Mesenchymal stem cell (in vitro differentiated cells and primary cell): ENCODE measurements around the gene VIT.

Source experiments
- DNase-seq: peaks from one replicate; pipeline ENCODE4 v3.0.0-alpha.2; 2013
- H2AFZ ChIP-seq: one replicate; pipeline ENCODE4 v1.6.1; 2013; ENCODE audit warnings: low read depth, mild to moderate bottlenecking, control low read depth, inconsistent platforms, low read length, moderate library complexity
- H2AK5ac ChIP-seq: 2 replicates; pipeline ENCODE4 v1.6.1; 2013; ENCODE audit warnings: low read length, moderate library complexity, mild to moderate bottlenecking, inconsistent platforms; ENCODE audit not compliant: severe bottlenecking
- H2BK120ac ChIP-seq: one replicate; pipeline ENCODE4 v1.6.1; 2013; ENCODE audit warnings: low read depth, mild to moderate bottlenecking, inconsistent platforms, low read length, moderate library complexity
- H2BK12ac ChIP-seq, 2 experiments: one replicate each; pipeline ENCODE4 v1.6.1; 2013; ENCODE audit warnings: inconsistent platforms in 2 of 2, low read length in 2 of 2, mild to moderate bottlenecking in 2 of 2, moderate library complexity in 2 of 2, control low read depth in 1 of 2
- H2BK15ac ChIP-seq: one replicate; pipeline ENCODE4 v1.6.1; 2013; ENCODE audit warnings: mild to moderate bottlenecking, low read depth, inconsistent platforms; ENCODE audit not compliant: poor library complexity, severe bottlenecking
- H2BK5ac ChIP-seq: 2 replicates; pipeline ENCODE4 v1.6.1; 2013; ENCODE audit warnings: low read depth, mild to moderate bottlenecking, low read length, control low read depth, inconsistent platforms; ENCODE audit not compliant: poor library complexity, severe bottlenecking
- H3K14ac ChIP-seq, 2 experiments: one replicate each; pipeline ENCODE4 v1.6.1; 2013; ENCODE audit warnings: inconsistent platforms in 2 of 2, low read length in 2 of 2, control low read depth in 1 of 2, mild to moderate bottlenecking in 1 of 2, moderate library complexity in 1 of 2
- H3K18ac ChIP-seq, 2 experiments: one replicate each; pipeline ENCODE4 v1.6.1; 2013; ENCODE audit warnings: inconsistent platforms in 2 of 2, low read length in 2 of 2, control low read depth in 1 of 2, low read depth in 1 of 2, mild to moderate bottlenecking in 1 of 2
- H3K23ac ChIP-seq, 2 experiments: one replicate each; pipeline ENCODE4 v1.6.1; 2013; ENCODE audit warnings: inconsistent platforms in 2 of 2, low read length in 2 of 2, mild to moderate bottlenecking in 2 of 2, moderate library complexity in 2 of 2, control low read depth in 1 of 2
- H3K27ac ChIP-seq: 2 replicates; pipeline ENCODE4 v1.5.1; 2013; ENCODE audit warnings: mild to moderate bottlenecking, moderate library complexity, low read length, control low read depth, inconsistent platforms; ENCODE audit not compliant: poor library complexity, severe bottlenecking
- H3K27me3 ChIP-seq, 2 experiments: 2 replicates each; pipeline versions ENCODE4 v1.6.1 to v1.7.0; 2013; ENCODE audit warnings: low read length in 2 of 2, mild to moderate bottlenecking in 2 of 2, moderate library complexity in 2 of 2, control low read depth in 1 of 2, inconsistent platforms in 1 of 2; ENCODE audit not compliant: control insufficient read depth in 1 of 2, insufficient read depth in 1 of 2
- H3K36me3 ChIP-seq, 2 experiments: 2 replicates each; pipeline versions ENCODE4 v1.6.1 to v1.7.0; 2013; ENCODE audit warnings: low read length in 2 of 2, control low read depth in 1 of 2, inconsistent platforms in 1 of 2, low read depth in 1 of 2, mild to moderate bottlenecking in 1 of 2; ENCODE audit not compliant: insufficient read depth in 2 of 2, control insufficient read depth in 1 of 2
- H3K4ac ChIP-seq, 2 experiments: one replicate each; pipeline ENCODE4 v1.6.1; 2013; ENCODE audit warnings: inconsistent platforms in 2 of 2, low read length in 2 of 2, mild to moderate bottlenecking in 2 of 2, moderate library complexity in 2 of 2, control low read depth in 1 of 2, low read depth in 1 of 2
- H3K4me1 ChIP-seq: 2 replicates; pipeline ENCODE4 v1.6.1; 2013; ENCODE audit warnings: low read depth, low read length, control low read depth; ENCODE audit not compliant: control insufficient read depth, insufficient read depth
- H3K4me2 ChIP-seq: 2 replicates; pipeline ENCODE4 v1.6.1; 2013; ENCODE audit warnings: low read length, mild to moderate bottlenecking, inconsistent platforms; ENCODE audit not compliant: poor library complexity, severe bottlenecking
- H3K4me3 ChIP-seq, 2 experiments: 2 replicates each; pipeline versions ENCODE4 v1.5.1 to v1.7.0; 2013; ENCODE audit warnings: low read length in 2 of 2, mild to moderate bottlenecking in 2 of 2, control low read depth in 1 of 2, low read depth in 1 of 2; ENCODE audit not compliant: insufficient read depth in 1 of 2
- H3K79me1 ChIP-seq: replicated peaks from 2 replicates; pipeline ENCODE4 v1.6.1; 2013; ENCODE audit warnings: mild to moderate bottlenecking, control low read depth, low read length, inconsistent platforms; ENCODE audit not compliant: poor library complexity, severe bottlenecking
- H3K9ac ChIP-seq: 2 replicates; pipeline ENCODE4 v1.7.0; 2013; ENCODE audit warnings: mild to moderate bottlenecking, low read length, moderate library complexity
- H3K9me3 ChIP-seq: 2 replicates; pipeline ENCODE4 v1.7.0; 2013; ENCODE audit warnings: mild to moderate bottlenecking, low read length; ENCODE audit not compliant: control insufficient read depth
- H4K8ac ChIP-seq: one replicate; pipeline ENCODE4 v1.6.1; 2013; ENCODE audit warnings: inconsistent platforms, mild to moderate bottlenecking, low read length, moderate library complexity
- H4K91ac ChIP-seq: one replicate; pipeline ENCODE4 v1.6.1; 2013; ENCODE audit warnings: mild to moderate bottlenecking, low read length, inconsistent platforms
- whole genome bisulfite sequencing: methylation state at CpG from one replicate; pipeline ENCODE4 v1.1.7; 2013; ENCODE audit warnings: mixed read lengths; 5-methylcytosine and 5-hydroxymethylcytosine counted together

VIT gene

GRCh38 chr2:36854241-36854640, 157.7 kb downstream of the VIT start:
- DNase-seq: no peak
- Histone ChIP-seq H3K4me2 (no peak overlapping the region), H3K4ac (no peak overlapping the region), H3K9ac (no peak overlapping the region), H2BK120ac (no peak overlapping the region), H2BK15ac (no peak overlapping the region), H2BK12ac (no peak overlapping the region), H3K4me1 (no peaks in the 10 kb centered on the region), H3K23ac (no peak overlapping the region), H3K27me3 (no peaks in the 10 kb centered on the region), H3K9me3 (no peaks in the 10 kb centered on the region), H4K91ac (no peak overlapping the region), H2AK5ac (no peak overlapping the region), H3K4me3 (no peak overlapping the region), H2AFZ (no peak overlapping the region), H3K18ac (no peak overlapping the region), H3K14ac (no peak overlapping the region), H3K27ac (no peak overlapping the region), H2BK5ac (no peak overlapping the region), H3K79me1 (no peaks in the 10 kb centered on the region), H3K36me3 (peaks cover 3 to 77% of the 10 kb centered on the region in 2 experiments), H4K8ac (no peak overlapping the region)
- WGBS: 100% methylated on average over 2 of the region's 2 CpGs

GRCh38 chr2:36855429-36855828, 158.9 kb downstream of the VIT start:
- H4K91ac ChIP-seq: no peak overlapping the region
- no peak overlapping the region for H3K27ac ChIP-seq
- no peaks in the 10 kb centered on the region for H3K27me3 ChIP-seq
- H2AFZ ChIP-seq: no peak overlapping the region
- no peak overlapping the region for H3K14ac ChIP-seq
- H2BK12ac ChIP-seq: no peak overlapping the region
- no peak overlapping the region for H4K8ac ChIP-seq
- H3K9ac ChIP-seq: no peak overlapping the region
- H3K9me3 ChIP-seq: no peaks in the 10 kb centered on the region
- no peak for DNase-seq
- no peak overlapping the region for H3K4ac ChIP-seq
- no peaks in the 10 kb centered on the region for H3K79me1 ChIP-seq
- no peak overlapping the region for H3K4me2 ChIP-seq
- WGBS: 100% methylated on average over 1 of the region's 2 CpGs
- H3K36me3 ChIP-seq: peaks cover 3 to 77% of the 10 kb centered on the region in 2 experiments
- H3K23ac ChIP-seq: no peak overlapping the region
- no peak overlapping the region for H3K18ac ChIP-seq
- no peak overlapping the region for H2AK5ac ChIP-seq
- H2BK120ac ChIP-seq: no peak overlapping the region
- no peak overlapping the region for H2BK5ac ChIP-seq
- no peak overlapping the region for H3K4me3 ChIP-seq
- no peak overlapping the region for H2BK15ac ChIP-seq
- no peaks in the 10 kb centered on the region for H3K4me1 ChIP-seq

- Histone ChIP-seq H3K4me1 (no peaks in the 10 kb centered on the region), H2AFZ (no peak overlapping the region), H3K9me3 (no peaks in the 10 kb centered on the region), H3K9ac (no peak overlapping the region), H3K27ac (no peak overlapping the region), H3K4ac (no peak overlapping the region), H3K4me3 (no peak overlapping the region), H4K91ac (no peak overlapping the region), H3K18ac (no peak overlapping the region), H3K14ac (no peak overlapping the region), H3K27me3 (no peaks in the 10 kb centered on the region), H2BK120ac (no peak overlapping the region), H3K79me1 (no peaks in the 10 kb centered on the region), H2BK15ac (no peak overlapping the region), H2BK5ac (no peak overlapping the region), H4K8ac (no peak overlapping the region), H3K23ac (no peak overlapping the region), H3K4me2 (no peak overlapping the region), H2BK12ac (no peak overlapping the region), H2AK5ac (no peak overlapping the region), H3K36me3 (peaks cover 3 to 71% of the 10 kb centered on the region in 2 experiments)
- DNase-seq: no peak
- 100% methylated on average over 2 of the region's 5 CpGs for WGBS
Measured at GRCh38 chr2:36857713-36858112, 161.2 kb downstream of the VIT start.

GRCh38 chr2:36858551-36859365, 162.3 kb downstream of the VIT start:
- H3K18ac ChIP-seq: no peak overlapping the region

More at GRCh38 chr2:36858551-36859365, 162.3 kb downstream of the VIT start:
- Histone ChIP-seq H3K4me3 (no peak overlapping the region), H3K9me3 (no peaks in the 10 kb centered on the region), H2BK5ac (no peak overlapping the region), H3K23ac (no peak overlapping the region), H2BK12ac (no peak overlapping the region), H4K8ac (no peak overlapping the region), H3K14ac (no peak overlapping the region), H3K4ac (no peak overlapping the region), H3K79me1 (no peaks in the 10 kb centered on the region), H2BK120ac (no peak overlapping the region), H2BK15ac (no peak overlapping the region), H3K4me1 (no peaks in the 10 kb centered on the region), H3K27me3 (no peaks in the 10 kb centered on the region), H2AK5ac (no peak overlapping the region), H3K4me2 (no peak overlapping the region), H3K27ac (no peak overlapping the region), H4K91ac (no peak overlapping the region), H2AFZ (no peak overlapping the region), H3K36me3 (peaks cover 3 to 68% of the 10 kb centered on the region in 2 experiments), H3K9ac (no peak overlapping the region)
- DNase-seq: no peak
